ENCODE measurements around the gene YAE1.

Gene YAE1

DNA sequence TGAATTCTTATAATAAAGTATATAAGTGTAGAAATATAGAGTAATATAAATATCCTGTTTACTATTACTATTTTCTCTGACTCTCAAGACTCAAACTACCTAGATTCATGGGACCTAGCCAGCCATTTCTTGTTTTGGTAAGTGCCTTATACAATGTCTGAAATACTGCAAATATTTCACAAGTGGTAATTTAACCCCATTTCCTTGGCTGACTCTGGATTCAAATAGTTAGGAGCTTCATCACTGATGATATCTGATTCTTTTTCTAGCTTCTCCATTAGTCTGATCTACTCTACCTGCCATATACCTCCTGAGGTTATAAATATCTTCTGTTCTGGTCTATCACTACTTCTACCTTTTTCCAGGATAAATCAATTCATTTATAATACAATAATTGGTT is 50.8 kb downstream of the YAE1 start:
- no peaks in the 10 kb centered on the region for H3K36me3 ChIP-seq (ENCODE audit: insufficient read depth, low read length)
- H3K79me2 ChIP-seq (ENCODE audit: control insufficient read depth, insufficient read depth, low read length, unreplicated experiment) = no peaks in the 10 kb centered on the region
- H3K27ac ChIP-seq (ENCODE audit: low read depth, low read length) = no peak overlapping the region
- no peak overlapping the region for H3K4me3 ChIP-seq (ENCODE audit: low read depth, low read length)
- no peak overlapping the region for H2AFZ ChIP-seq (ENCODE audit: low read length, unreplicated experiment)
- no peaks in the 10 kb centered on the region for H3K27me3 ChIP-seq (ENCODE audit: insufficient read depth, low read length)
- H3K4me1 ChIP-seq (ENCODE audit: control insufficient read depth, insufficient read depth, low read length, unreplicated experiment) = peaks cover 48% of the 10 kb centered on the region

- Histone ChIP-seq H3K27ac (ENCODE audit: low read depth, low read length) (no peak overlapping the region), H3K27me3 (ENCODE audit: insufficient read depth, low read length) (no peaks in the 10 kb centered on the region), H3K4me3 (ENCODE audit: low read depth, low read length) (no peak overlapping the region), H2AFZ (ENCODE audit: low read length, unreplicated experiment) (no peak overlapping the region), H3K4me1 (ENCODE audit: control insufficient read depth, insufficient read depth, low read length, unreplicated experiment) (peaks cover 48% of the 10 kb centered on the region), H3K79me2 (ENCODE audit: control insufficient read depth, insufficient read depth, low read length, unreplicated experiment) (peaks cover 12% of the 10 kb centered on the region), H3K36me3 (ENCODE audit: insufficient read depth, low read length) (no peaks in the 10 kb centered on the region)
Measured at GRCh38 chr7:39618868-39619267, 52.7 kb downstream of the YAE1 start.

DNA sequence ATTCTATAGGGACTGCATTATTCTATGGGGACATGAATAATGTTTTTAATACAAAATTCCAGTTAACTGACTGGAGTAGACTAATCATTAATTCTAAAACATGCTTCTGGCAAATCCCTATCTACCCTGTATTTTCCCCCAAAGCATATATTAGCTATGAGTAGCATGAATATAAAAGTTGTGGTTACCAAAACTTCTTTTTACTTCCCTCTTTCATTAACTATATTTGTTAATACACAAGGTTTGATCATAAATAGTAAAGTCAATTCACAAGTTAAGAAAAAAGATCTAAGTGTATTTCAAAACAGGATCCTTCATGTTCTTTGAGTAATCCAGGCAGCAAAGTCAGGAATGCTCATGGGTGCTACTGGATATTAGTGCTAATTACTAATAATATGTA is 54.3 kb downstream of the YAE1 start:
- H3K36me3 ChIP-seq (ENCODE audit: insufficient read depth, low read length) = no peaks in the 10 kb centered on the region
- peak overlapping the region; percentile 92 for H3K27ac ChIP-seq (ENCODE audit: low read depth, low read length)
- H3K27me3 ChIP-seq (ENCODE audit: insufficient read depth, low read length) = no peaks in the 10 kb centered on the region
- no peak overlapping the region for H3K4me3 ChIP-seq (ENCODE audit: low read depth, low read length)
- H2AFZ ChIP-seq (ENCODE audit: low read length, unreplicated experiment) = no peak overlapping the region
- H3K4me1 ChIP-seq (ENCODE audit: control insufficient read depth, insufficient read depth, low read length, unreplicated experiment) = peaks cover 41% of the 10 kb centered on the region
- peaks cover 28% of the 10 kb centered on the region for H3K79me2 ChIP-seq (ENCODE audit: control insufficient read depth, insufficient read depth, low read length, unreplicated experiment)

DNA sequence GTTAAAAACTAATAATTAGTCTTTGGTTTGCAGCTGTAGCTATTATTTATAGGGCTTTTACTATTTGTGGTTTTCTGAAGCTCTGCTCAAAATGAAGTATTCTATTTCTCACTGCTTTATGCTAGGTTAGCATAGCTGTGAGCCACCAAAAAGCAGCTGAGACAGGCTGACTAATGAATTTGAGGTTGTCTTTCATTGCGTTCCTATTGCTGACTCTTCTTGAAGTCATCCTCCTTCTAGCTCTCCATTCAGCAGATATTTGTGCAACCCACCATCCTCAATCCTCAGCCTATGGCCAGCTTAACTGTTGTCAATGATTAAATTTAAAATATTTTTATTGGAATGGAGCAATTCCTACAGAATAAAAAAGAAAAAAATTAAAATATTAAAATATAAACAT is 55.1 kb downstream of the YAE1 start:
- no peak overlapping the region for H3K4me3 ChIP-seq (ENCODE audit: low read depth, low read length)
- no peaks in the 10 kb centered on the region; the same call in 1 of the 2 replicates for H3K36me3 ChIP-seq (ENCODE audit: insufficient read depth, low read length)
- H3K79me2 ChIP-seq (ENCODE audit: control insufficient read depth, insufficient read depth, low read length, unreplicated experiment) = peaks cover 36% of the 10 kb centered on the region
- no peak overlapping the region for H2AFZ ChIP-seq (ENCODE audit: low read length, unreplicated experiment)
- no peaks in the 10 kb centered on the region for H3K27me3 ChIP-seq (ENCODE audit: insufficient read depth, low read length)
- H3K4me1 ChIP-seq (ENCODE audit: control insufficient read depth, insufficient read depth, low read length, unreplicated experiment) = peaks cover 41% of the 10 kb centered on the region
- H3K27ac ChIP-seq (ENCODE audit: low read depth, low read length) = peak overlapping the region; percentile 92

- peaks cover 42% of the 10 kb centered on the region for H3K4me1 ChIP-seq (ENCODE audit: control insufficient read depth, insufficient read depth, low read length, unreplicated experiment)
- peak overlapping the region; percentile 88 for H3K4me3 ChIP-seq (ENCODE audit: low read depth, low read length)
- no peak overlapping the region for H2AFZ ChIP-seq (ENCODE audit: low read length, unreplicated experiment)
- H3K36me3 ChIP-seq (ENCODE audit: insufficient read depth, low read length) = no peaks in the 10 kb centered on the region; the same call in 1 of the 2 replicates
- H3K27me3 ChIP-seq (ENCODE audit: insufficient read depth, low read length) = no peaks in the 10 kb centered on the region
- peak overlapping the region; percentile 92 for H3K27ac ChIP-seq (ENCODE audit: low read depth, low read length)
- peaks cover 42% of the 10 kb centered on the region for H3K79me2 ChIP-seq (ENCODE audit: control insufficient read depth, insufficient read depth, low read length, unreplicated experiment)
Measured at GRCh38 chr7:39621784-39622411, 55.7 kb downstream of the YAE1 start.

Data from ACC112 (cell line).